ENCODE measurements around the gene SEMA3C. TPM values are rescaled to one million over a fixed set of nuclear protein-coding genes. Genes with fewer than 3 reads are reported as not detected.

SEMA3C gene
- total RNA-seq, 1 donor from 2014 or later: 0.26 TPM

DNA sequence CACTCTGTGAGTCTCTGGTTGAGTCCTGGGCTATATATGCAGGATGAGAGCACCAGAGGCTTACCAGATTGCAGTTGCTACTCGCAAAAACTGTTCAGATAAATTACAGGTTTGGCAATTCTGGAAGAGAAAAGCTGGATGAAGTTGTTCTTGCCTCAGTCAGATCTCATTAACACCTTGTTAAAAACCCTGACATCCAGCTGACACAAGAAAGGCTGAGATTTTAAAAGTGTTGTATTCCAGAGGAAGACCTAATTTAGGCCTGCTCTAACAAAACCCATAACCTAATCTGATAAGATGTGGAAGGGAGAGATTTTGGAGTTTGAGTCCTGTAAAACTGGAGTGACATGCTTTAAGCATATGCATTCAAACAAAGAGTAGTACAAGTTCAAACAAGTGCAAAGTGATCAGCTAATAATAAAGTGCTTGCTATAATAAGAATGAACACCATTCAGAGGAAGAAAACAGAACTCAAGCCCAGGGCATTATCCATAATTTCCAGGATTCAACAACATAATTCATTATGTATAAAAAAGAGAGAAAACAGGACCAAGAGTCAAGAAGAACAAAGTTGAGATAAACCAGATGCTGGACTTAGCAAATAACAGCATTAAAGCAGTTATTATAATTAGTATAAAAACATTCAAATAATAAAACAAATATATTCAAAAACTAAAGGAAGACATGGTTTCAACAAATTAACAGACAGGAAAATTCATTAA lies 144.9 kb downstream of the SEMA3C start:
- Mint-ChIP-seq H3K9me3 (ENCODE audit: unreplicated experiment) (no peaks in the 10 kb centered on the region), H3K4me3 (ENCODE audit: unreplicated experiment) (no peak overlapping the region), H3K4me1 (ENCODE audit: unreplicated experiment) (no peaks in the 10 kb centered on the region), H3K36me3 (ENCODE audit: low read depth, unreplicated experiment) (no peaks in the 10 kb centered on the region), H3K27me3 (ENCODE audit: unreplicated experiment) (no peaks in the 10 kb centered on the region), H3K27ac (ENCODE audit: unreplicated experiment) (no peak overlapping the region)
- TF ChIP-seq, protein P1, sequence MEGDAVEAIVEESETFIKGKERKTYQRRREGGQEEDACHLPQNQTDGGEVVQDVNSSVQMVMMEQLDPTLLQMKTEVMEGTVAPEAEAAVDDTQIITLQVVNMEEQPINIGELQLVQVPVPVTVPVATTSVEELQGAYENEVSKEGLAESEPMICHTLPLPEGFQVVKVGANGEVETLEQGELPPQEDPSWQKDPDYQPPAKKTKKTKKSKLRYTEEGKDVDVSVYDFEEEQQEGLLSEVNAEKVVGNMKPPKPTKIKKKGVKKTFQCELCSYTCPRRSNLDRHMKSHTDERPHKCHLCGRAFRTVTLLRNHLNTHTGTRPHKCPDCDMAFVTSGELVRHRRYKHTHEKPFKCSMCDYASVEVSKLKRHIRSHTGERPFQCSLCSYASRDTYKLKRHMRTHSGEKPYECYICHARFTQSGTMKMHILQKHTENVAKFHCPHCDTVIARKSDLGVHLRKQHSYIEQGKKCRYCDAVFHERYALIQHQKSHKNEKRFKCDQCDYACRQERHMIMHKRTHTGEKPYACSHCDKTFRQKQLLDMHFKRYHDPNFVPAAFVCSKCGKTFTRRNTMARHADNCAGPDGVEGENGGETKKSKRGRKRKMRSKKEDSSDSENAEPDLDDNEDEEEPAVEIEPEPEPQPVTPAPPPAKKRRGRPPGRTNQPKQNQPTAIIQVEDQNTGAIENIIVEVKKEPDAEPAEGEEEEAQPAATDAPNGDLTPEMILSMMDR (IDR thresholded peaks at IDR 0.05; ENCODE audit: unreplicated experiment): no peak
- DNase-seq (ENCODE audit: low spot score): no peak

DNA sequence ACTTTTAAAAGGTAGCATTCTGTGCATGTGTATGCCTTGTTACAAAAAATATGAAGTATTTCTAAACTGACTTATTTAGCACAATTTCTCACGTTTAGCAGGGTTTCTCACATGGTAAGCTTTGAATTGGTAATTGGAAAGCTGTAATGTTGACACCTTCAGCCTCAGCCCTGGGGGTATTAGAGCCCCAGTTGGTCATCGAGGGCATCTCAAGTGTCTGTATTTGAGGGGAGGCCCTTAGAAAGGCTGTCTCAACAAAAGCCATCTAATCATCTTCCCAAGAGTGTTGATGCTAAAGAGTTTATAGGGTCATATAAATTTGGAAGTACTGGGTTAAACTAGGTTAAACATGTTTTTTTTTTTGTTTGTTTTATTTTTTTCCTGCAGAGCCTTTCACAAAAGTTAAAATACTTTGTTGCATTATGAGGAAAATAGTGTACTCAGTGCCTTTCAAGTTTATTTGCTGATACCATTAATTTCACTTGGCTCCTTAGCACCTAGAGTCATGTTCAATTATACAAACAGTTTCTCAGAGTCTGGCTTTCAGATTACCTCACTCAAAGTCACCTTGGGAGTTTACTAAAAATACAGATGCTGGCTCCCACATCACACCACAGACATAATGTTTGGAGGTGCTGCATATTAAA lies 146.4 kb downstream of the SEMA3C start:
- no peak for DNase-seq (ENCODE audit: low spot score)
- H3K27me3 Mint-ChIP-seq (ENCODE audit: unreplicated experiment): no peaks in the 10 kb centered on the region
- no peaks in the 10 kb centered on the region for H3K9me3 Mint-ChIP-seq (ENCODE audit: unreplicated experiment)
- H3K4me1 Mint-ChIP-seq (ENCODE audit: unreplicated experiment): no peaks in the 10 kb centered on the region
- no peaks in the 10 kb centered on the region for H3K36me3 Mint-ChIP-seq (ENCODE audit: low read depth, unreplicated experiment)
- no peak overlapping the region for H3K4me3 Mint-ChIP-seq (ENCODE audit: unreplicated experiment)
- H3K27ac Mint-ChIP-seq (ENCODE audit: unreplicated experiment): no peak overlapping the region
- TF ChIP-seq, protein P1 (IDR thresholded peaks at IDR 0.05; ENCODE audit: unreplicated experiment): no peak

DNA sequence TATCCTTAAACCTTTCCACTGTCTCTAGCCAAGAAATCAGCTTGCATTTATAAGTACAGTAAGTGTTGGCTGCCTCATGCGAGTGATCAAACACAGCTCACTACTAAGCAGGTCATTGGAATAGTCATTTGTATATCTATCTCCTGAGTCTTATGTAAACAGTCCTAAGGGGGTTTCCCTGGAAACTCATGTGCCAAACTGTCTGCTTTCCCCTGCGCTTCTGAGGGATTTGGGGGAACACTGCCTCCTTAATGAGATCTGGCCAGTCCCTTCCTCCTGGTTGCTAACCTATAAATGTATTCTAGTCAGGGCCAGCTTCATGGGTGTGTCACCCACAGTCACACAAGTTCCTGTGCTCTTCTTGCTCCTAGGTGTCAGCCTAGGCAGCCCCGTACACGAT lies 147.3 kb downstream of the SEMA3C start:
- no peaks in the 10 kb centered on the region for H3K36me3 Mint-ChIP-seq (ENCODE audit: low read depth, unreplicated experiment)
- no peak overlapping the region for H3K27ac Mint-ChIP-seq (ENCODE audit: unreplicated experiment)
- H3K4me1 Mint-ChIP-seq (ENCODE audit: unreplicated experiment): no peaks in the 10 kb centered on the region
- H3K9me3 Mint-ChIP-seq (ENCODE audit: unreplicated experiment): no peaks in the 10 kb centered on the region
- TF ChIP-seq, protein P1 (IDR thresholded peaks at IDR 0.05; ENCODE audit: unreplicated experiment): no peak
- H3K27me3 Mint-ChIP-seq (ENCODE audit: unreplicated experiment): peaks cover 2% of the 10 kb centered on the region
- DNase-seq (ENCODE audit: low spot score): no peak
- H3K4me3 Mint-ChIP-seq (ENCODE audit: unreplicated experiment): no peak overlapping the region

DNA sequence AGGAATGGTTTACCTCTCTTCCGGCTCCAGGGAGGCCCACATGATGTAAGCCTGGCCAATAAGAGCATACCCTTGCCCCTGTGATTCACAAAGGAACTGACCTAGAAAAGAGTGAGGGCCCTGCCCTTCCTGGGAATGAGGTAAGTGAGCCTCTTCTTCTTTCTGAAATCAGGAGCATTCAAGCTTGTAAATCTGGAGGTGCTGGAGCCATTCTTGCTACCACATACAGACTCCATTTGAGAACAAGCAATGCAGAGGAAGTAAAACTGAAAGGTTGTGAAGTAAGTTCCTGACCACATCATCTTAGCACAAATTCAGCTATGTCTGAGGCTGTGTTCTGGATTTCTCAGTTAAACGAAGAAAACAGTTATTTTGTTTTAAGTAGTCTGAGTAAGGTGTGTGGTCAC lies 148.2 kb downstream of the SEMA3C start:
- no peak for DNase-seq (ENCODE audit: low spot score)
- Mint-ChIP-seq H3K27me3 (ENCODE audit: unreplicated experiment) (peaks cover 2% of the 10 kb centered on the region), H3K9me3 (ENCODE audit: unreplicated experiment) (no peaks in the 10 kb centered on the region), H3K27ac (ENCODE audit: unreplicated experiment) (no peak overlapping the region), H3K4me3 (ENCODE audit: unreplicated experiment) (no peak overlapping the region), H3K36me3 (ENCODE audit: low read depth, unreplicated experiment) (no peaks in the 10 kb centered on the region), H3K4me1 (ENCODE audit: unreplicated experiment) (no peaks in the 10 kb centered on the region)
- TF ChIP-seq, protein P1 (IDR thresholded peaks at IDR 0.05; ENCODE audit: unreplicated experiment): no peak

DNA sequence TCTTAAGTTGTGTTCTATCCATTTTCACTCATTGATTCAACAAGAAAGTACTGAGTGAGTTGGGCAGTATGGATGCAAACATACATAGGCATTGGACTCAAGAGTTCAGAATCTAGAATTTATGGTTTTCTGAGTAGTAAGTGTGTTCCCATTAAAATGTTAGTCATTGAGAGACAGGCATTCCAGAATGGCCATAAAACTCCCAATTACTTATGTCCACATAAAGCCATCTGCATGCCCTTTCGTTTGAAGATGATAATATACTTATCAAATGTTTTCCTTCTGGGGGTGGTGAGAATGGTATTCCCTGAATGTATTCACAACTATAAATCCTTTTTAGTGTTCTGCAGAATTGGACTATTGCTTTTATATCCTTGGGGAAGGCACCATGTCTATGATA lies 148.8 kb downstream of the SEMA3C start:
- no peak for DNase-seq (ENCODE audit: low spot score)
- TF ChIP-seq, protein P1 (IDR thresholded peaks at IDR 0.05; ENCODE audit: unreplicated experiment): no peak
- Mint-ChIP-seq H3K9me3 (ENCODE audit: unreplicated experiment) (no peaks in the 10 kb centered on the region), H3K4me1 (ENCODE audit: unreplicated experiment) (no peaks in the 10 kb centered on the region), H3K27ac (ENCODE audit: unreplicated experiment) (no peak overlapping the region), H3K27me3 (ENCODE audit: unreplicated experiment) (peaks cover 2% of the 10 kb centered on the region), H3K36me3 (ENCODE audit: low read depth, unreplicated experiment) (no peaks in the 10 kb centered on the region), H3K4me3 (ENCODE audit: unreplicated experiment) (no peak overlapping the region)
